ENCODE measurements around the gene PLP1. TPM values are rescaled to one million over a fixed set of nuclear protein-coding genes. Genes with fewer than 3 reads are reported as not detected.

The PLP1 gene
- total RNA-seq, 1 experiment from 2014 or later = 3.4 TPM

GRCh38 chrX:103780336-103781061 is 3.9 kb downstream of the PLP1 start:
- no peak for TF ChIP-seq CTCF (IDR thresholded peaks at IDR 0.05; ENCODE audit: insufficient read depth in 1 of 2, low read depth in 1 of 2, low read length in 1 of 2, severe bottlenecking in 1 of 2, unreplicated experiment in 1 of 2)
- no peak for DNase-seq
- intact Hi-C loops (cut with micrococcal nuclease; ENCODE audit: unreplicated experiment) = no loop called here
- no peaks in the 10 kb centered on the region for H3K4me1 ChIP-seq
- CTCF ChIA-PET = no interaction called here
- H3K36me3 ChIP-seq (ENCODE audit: control insufficient read depth, insufficient read depth, low read length) = no peaks in the 10 kb centered on the region
- no peaks in the 10 kb centered on the region for H3K9me3 Mint-ChIP-seq (ENCODE audit: unreplicated experiment)
- no TSS peak for BruUV-seq (replicated peaks)
- H3K27me3 Mint-ChIP-seq (ENCODE audit: insufficient read depth, unreplicated experiment) = no peaks in the 10 kb centered on the region
- no peaks in the 10 kb centered on the region for H3K27me3 ChIP-seq (replicated peaks; ENCODE audit: control insufficient read depth, insufficient read depth, low read length)
- H3K36me3 Mint-ChIP-seq (ENCODE audit: insufficient read depth, unreplicated experiment) = no peaks in the 10 kb centered on the region
- H3K4me3 Mint-ChIP-seq (ENCODE audit: unreplicated experiment) = no peak overlapping the region
- POLR2A ChIA-PET = no interaction called here
- no peaks in the 10 kb centered on the region for H3K9me3 ChIP-seq
- no peak overlapping the region for H3K4me3 ChIP-seq (ENCODE audit: low read depth, low read length)
- H3K4me1 Mint-ChIP-seq (ENCODE audit: low read depth, unreplicated experiment) = no peaks in the 10 kb centered on the region
- no peak overlapping the region for H3K27ac Mint-ChIP-seq (ENCODE audit: unreplicated experiment)

GRCh38 chrX:103781062-103781402 is 4.4 kb downstream of the PLP1 start:
- no TSS peak for BruUV-seq (replicated peaks)
- Mint-ChIP-seq H3K4me1 (ENCODE audit: low read depth, unreplicated experiment) (no peaks in the 10 kb centered on the region), H3K27me3 (ENCODE audit: insufficient read depth, unreplicated experiment) (no peaks in the 10 kb centered on the region), H3K9me3 (ENCODE audit: unreplicated experiment) (no peaks in the 10 kb centered on the region), H3K27ac (ENCODE audit: unreplicated experiment) (no peak overlapping the region), H3K4me3 (ENCODE audit: unreplicated experiment) (no peak overlapping the region), H3K36me3 (ENCODE audit: insufficient read depth, unreplicated experiment) (no peaks in the 10 kb centered on the region)
- Histone ChIP-seq H3K27me3 (replicated peaks; ENCODE audit: control insufficient read depth, insufficient read depth, low read length) (no peaks in the 10 kb centered on the region), H3K4me3 (ENCODE audit: low read depth, low read length) (no peak overlapping the region), H3K9me3 (no peaks in the 10 kb centered on the region), H3K4me1 (no peaks in the 10 kb centered on the region), H3K36me3 (ENCODE audit: control insufficient read depth, insufficient read depth, low read length) (no peaks in the 10 kb centered on the region)
- ChIA-PET CTCF (no interaction called here), POLR2A (no interaction called here)
- no peak for DNase-seq
- intact Hi-C loops (cut with micrococcal nuclease; ENCODE audit: unreplicated experiment) = no loop called here
- no peak for TF ChIP-seq CTCF (IDR thresholded peaks at IDR 0.05; ENCODE audit: insufficient read depth in 1 of 2, low read depth in 1 of 2, low read length in 1 of 2, severe bottlenecking in 1 of 2, unreplicated experiment in 1 of 2)

- Histone ChIP-seq H3K27me3 (replicated peaks; ENCODE audit: control insufficient read depth, insufficient read depth, low read length) (no peaks in the 10 kb centered on the region), H3K4me1 (no peaks in the 10 kb centered on the region), H3K9me3 (no peaks in the 10 kb centered on the region), H3K4me3 (ENCODE audit: low read depth, low read length) (no peak overlapping the region), H3K36me3 (ENCODE audit: control insufficient read depth, insufficient read depth, low read length) (no peaks in the 10 kb centered on the region)
- H3K36me3 Mint-ChIP-seq (ENCODE audit: insufficient read depth, unreplicated experiment) = no peaks in the 10 kb centered on the region
- TF ChIP-seq CTCF (IDR thresholded peaks at IDR 0.05; ENCODE audit: insufficient read depth in 1 of 2, low read depth in 1 of 2, low read length in 1 of 2, severe bottlenecking in 1 of 2, unreplicated experiment in 1 of 2) = no peak
- no peak overlapping the region for H3K27ac Mint-ChIP-seq (ENCODE audit: unreplicated experiment)
- H3K4me1 Mint-ChIP-seq (ENCODE audit: low read depth, unreplicated experiment) = no peaks in the 10 kb centered on the region
- POLR2A ChIA-PET = no interaction called here
- no peak for DNase-seq
- no TSS peak for BruUV-seq (replicated peaks)
- no peaks in the 10 kb centered on the region for H3K27me3 Mint-ChIP-seq (ENCODE audit: insufficient read depth, unreplicated experiment)
- intact Hi-C loops (cut with micrococcal nuclease; ENCODE audit: unreplicated experiment) = no loop called here
- H3K4me3 Mint-ChIP-seq (ENCODE audit: unreplicated experiment) = no peak overlapping the region
- CTCF ChIA-PET = no interaction called here
- no peaks in the 10 kb centered on the region for H3K9me3 Mint-ChIP-seq (ENCODE audit: unreplicated experiment)
Measured at GRCh38 chrX:103781706-103782105, 5.1 kb downstream of the PLP1 start.

All from Caco-2 (cell line).